Measurements from ENCODE around the gene ACAN.

DNA sequence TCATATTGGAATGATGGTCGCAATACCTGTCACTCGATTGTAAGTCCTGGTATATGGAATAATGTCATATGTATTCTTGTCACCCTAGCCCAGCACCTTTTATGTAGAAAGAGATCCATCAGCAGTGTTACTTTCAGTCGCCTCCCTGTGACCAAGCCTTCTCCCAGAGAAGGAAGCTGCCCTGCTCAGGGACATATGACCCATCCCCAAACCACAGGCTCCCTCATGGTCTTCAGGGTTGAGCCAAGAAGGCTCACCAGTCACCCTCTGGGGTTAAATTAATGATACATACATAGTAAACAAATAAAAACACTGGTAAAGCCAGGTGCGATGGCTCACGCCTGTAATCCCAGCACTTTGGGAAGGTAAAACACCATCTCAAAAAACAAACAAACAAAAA is 114.5 kb downstream of the ACAN start:
- TF ChIP-seq POLR2A (IDR thresholded peaks at IDR 0.05; ENCODE audit: control extremely low read depth in 1 of 2, low read depth in 2 of 2, low read length in 2 of 2) (no peak), CTBP2 (IDR thresholded peaks at IDR 0.05; ENCODE audit: borderline replicate concordance, insufficient read depth, insufficient read length, low read length) (no peak), RXRA (IDR thresholded peaks at IDR 0.05; ENCODE audit: insufficient read depth, low read depth, low read length) (no peak), ZNF274 (IDR thresholded peaks at IDR 0.05; ENCODE audit: borderline replicate concordance, extremely low read depth, low read length) (no peak), JUND (IDR thresholded peaks at IDR 0.05; ENCODE audit: low read length) (no peak), CTCF (IDR thresholded peaks at IDR 0.05; ENCODE audit: control extremely low read depth in 1 of 3, insufficient read depth in 1 of 3, low read depth in 1 of 3, low read length in 3 of 3) (no peak), CEBPB (IDR thresholded peaks at IDR 0.05; ENCODE audit: low read depth, low read length) (no peak), CBX5 (IDR thresholded peaks at IDR 0.05; ENCODE audit: low read depth, low read length) (no peak)
- TF ChIP-seq, protein P1, sequence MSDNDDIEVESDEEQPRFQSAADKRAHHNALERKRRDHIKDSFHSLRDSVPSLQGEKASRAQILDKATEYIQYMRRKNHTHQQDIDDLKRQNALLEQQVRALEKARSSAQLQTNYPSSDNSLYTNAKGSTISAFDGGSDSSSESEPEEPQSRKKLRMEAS (IDR thresholded peaks at IDR 0.05), result no peak
